NCI-H2227 (cell line): ENCODE data around the gene IQCH.

Experiments used
- DNase-seq: peaks from one replicate; lab custom pipeline; 2025; ENCODE audit not compliant: unreplicated experiment; lab: John Stamatoyannopoulos, UW

IQCH gene

DNA sequence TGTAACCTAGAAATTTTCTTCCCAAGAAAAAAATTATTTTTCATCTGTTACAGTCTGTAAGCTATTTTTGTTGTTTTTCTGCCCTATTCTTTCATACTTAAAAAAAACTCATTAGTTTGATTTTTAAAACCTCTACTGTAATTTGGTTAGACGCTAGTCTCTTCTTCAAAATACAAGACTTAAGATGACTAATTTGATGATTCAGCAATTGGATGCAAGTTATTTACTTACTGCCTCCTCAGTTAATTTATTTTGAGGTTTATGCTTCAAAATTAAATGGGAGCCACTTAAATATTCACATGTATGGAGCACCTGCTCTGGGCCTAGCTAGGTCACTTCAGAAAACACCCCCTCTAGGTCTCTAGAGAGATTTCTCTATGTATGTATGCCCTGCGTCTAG lies 132.4 kb downstream of the IQCH start:
- DNase-seq = no peak

DNA sequence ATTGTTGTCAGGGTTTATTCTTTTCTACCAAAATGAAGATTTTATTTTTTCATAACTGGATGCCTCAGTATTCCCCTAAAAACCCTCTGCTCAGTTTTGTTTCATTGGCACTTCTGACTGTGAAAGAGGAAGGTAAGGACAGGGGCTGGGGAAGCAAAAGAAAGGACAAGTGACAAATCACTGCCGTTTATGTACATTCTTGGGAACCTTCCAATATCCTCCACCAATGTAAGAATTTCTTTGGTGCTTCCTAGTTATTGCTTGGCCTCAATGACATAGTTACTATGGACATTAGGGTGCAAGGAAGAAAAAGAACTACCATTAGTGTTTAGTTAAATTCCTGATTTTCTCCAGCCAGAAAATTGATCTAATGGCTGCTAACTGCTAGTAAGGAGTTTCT lies 135.4 kb downstream of the IQCH start:
- no peak for DNase-seq

DNA sequence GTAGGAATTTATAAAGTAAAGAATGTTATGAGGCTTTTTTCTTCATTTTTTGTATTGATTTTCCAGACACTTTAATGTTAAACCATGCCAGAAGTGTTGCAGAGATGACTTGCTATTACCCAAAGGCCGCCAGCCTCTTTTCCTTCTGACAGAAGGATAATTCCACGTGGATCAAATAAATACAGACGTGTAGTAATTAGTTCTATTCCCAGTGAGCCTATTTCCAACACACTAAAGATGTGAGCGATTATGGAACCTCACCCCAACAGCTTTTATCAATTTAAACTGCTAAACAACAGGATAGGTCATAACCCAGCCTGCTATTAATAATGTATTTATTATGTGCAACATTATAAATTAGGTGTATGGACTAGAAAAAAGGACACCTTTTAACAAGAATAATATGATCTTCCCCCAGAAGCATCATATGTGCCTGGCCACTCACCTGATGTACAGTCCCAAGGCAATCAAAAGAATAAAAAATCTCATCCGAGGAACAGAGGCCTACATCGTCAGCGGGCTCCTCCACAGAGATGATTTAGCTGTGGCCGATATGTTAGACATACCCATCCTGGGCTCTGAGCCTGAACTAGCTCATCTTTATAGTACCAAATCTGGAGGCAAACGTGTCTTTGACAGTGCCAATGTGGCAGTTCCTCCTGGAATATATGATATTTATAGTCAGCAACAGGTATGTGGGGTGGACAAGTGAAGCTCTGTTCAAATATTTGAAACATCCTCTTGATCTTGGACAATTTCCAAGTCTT lies 140.5 kb downstream of the IQCH start:
- DNase-seq = no peak

DNA sequence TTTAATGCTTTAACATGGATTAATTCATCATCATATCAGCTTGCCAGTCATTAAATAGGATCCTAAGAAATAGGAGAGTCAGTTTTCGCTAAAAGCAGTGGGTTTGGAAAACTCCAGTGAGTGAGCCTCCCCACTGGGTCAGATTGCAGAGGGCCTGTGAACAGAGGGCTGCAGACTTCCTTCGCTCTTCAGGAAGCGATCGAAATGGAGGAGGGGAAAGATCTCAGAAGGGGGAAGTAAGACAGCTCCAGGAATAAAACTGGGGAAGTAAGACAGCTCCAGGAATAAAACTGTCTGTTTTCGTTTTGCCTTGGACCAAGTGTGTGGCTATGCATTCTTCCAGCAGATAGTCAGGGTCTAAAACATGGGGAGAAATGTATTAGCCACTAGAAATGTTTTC lies 141.5 kb downstream of the IQCH start:
- DNase-seq = peak; percentile 21

DNA sequence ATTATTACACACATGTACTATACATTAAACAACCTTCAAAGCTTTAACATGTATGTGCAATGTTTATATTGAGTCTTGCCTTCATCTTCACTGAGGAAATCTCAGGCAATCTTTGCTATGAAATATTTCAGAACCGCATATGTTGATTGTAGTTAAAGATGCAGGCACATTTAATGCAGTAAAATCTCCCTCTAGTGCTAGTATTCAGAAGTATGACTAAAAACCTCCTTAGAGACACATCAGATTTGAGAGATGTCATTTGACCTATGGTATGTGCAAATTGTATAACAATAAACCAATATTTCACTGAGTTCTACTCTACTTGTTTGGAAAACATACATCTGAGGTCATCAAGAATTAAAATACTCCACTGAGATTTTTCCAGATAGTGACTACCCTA lies 142.6 kb downstream of the IQCH start:
- DNase-seq = no peak

DNA sequence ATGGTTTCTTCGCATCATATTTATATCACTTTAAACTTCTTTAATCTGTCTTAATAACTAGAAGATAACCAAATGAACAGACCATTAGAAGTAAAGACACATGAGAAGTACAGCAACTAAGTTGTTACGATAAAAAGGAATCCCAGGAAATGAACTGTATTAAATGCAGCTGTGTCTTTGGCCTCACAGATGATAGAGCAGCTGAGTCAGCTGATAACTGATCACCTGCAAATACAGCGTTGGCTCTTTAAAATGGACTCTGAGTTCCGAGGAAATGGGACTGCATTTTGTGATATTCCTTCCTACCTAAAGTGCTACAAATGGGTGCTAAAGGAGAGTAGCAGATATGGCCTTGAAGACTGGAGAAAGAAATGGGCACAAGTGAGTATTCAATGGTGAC lies 145.3 kb downstream of the IQCH start:
- DNase-seq = no peak

DNA sequence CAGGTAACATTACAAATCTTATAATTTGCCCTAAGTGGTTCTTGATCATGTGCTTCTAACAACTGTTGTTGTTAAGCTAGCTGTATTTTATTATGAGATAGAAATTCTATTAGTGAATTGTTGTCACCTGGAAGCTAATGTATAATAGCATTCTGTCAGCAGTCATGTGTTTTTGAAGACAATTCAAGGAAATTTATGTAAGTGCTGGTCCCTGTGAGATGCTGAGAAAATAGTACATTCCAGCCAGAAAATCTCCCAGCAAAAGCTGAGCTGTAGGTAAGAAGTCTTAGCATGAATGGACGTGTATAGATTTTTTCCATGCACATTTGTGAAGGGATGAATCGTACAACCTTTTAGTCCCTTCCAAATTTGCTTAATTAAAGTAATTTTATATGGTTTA lies 146.3 kb downstream of the IQCH start:
- DNase-seq = no peak

DNA sequence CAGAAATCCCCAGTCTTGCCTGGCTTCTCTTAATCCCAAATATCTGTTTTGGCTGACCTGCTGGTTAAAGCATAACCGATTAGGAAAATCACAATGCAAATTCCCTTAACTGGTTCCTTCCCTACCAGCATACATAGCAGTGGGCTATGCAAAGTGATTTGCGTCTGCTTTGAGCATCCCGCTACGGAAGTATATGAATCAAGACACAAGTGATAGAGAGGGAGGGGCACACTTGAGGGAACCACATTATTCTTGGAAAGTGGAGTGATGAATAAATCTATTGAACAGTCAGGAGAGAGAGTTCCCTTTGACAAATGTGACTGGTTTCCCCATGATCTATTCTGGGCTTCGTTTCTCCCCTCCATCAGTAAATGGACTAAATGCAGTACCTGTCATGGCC lies 146.8 kb downstream of the IQCH start:
- DNase-seq = no peak

DNA sequence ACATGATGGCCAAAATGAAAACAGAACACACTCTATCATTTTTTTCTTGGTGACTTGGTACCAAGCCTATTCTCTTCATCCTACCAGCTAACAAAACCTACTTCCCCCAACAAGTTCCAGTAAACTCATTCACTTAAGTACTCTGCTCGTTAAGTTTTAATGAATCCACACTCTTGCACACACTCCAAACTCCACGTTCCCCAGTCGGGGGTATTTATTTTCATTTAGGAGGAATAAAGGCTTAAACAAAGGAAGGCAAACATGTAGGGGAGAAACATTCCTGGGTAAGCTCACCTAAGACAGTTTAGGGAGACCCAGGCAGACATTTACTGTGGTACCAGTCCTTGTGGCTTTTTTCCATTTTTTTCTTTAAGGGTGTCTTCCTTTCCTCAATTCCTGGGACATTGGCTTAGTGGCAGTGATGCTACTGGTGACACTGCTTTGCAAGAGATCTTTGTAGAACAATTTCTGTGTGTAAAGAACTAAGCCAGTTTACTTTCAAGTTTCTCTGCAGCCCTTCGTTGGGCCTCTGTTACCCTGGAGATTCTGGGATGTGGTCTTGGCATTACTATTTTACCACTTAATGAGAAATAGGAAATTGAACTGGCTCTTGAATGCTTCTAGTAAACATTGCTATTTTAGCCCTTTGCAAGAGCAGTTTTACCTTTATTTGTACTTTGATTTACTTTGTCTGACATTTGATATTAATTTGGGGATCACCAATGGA lies 149.0 kb downstream of the IQCH start:
- no peak for DNase-seq

DNA sequence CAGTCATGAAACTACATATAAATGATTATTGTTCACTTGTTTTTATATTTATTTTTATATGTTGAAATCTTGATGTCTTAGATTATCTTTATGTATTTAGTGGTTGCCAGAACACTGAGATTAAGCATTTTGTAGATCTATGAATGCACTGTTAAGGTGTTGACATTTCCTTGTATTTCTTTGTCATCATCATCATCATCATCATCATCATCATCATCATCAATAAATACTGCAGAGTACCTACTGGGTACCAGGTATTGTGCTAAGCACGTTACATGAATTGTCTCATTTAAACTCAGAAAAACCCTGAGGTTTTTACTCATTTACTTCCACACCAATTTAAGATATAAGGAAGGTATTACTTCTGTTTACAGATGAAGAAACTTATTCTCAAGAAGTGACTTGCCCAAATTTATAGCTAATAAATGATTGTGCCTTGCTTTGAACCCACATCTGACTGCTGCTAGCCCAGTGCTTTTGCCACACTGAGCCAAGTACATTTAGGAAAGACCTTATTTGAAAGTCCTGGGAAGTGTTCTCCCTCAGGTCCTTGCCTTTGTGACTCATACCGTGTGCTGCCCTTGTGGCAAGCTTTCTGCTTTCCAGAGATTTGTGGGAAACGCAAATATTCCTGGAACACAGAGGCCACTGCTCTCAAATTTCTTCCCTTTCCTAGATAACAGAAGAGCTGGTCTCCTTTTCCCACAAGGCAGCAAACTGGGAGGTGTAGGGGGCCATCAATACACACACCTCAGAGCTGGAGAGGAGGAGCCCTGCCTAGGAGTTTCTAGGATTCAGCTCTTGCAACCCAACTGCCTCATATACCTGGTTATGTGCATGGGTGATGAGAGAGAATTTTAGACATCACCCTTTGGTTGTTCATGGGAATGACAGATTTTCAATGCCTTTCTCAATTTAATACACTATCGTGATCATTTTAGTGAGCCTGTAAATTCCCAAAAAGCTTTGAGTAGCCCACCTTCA lies 150.9 kb downstream of the IQCH start:
- no peak for DNase-seq

DNA sequence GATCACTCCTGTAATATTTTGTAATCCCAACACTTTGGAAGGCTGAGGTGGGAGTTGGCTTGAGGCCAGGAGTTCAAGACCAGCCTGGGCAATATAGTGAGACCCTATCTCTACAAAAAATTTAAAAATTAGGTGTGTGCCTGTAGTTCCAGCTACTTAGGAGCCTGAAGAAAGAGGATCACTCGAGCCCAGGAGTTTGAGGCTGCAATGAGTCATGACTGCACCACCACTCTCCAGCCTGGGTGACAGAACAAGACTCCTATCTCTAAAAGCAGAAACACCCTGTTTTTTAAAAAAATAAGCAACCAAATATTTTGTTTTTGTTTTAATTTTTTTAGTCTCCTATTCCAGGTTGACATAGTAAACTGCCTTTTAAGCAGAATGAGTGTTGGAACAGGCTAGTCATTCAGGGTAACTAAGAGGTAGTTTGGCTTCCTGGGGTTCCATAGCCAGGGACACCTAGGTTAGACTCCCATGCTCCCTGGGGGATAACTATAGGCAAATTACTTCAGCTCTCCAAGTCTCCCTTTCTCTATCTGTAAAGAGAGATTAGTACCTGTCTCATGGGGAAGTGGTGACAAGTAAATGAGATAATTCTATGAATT lies 151.8 kb downstream of the IQCH start:
- DNase-seq = no peak

DNA sequence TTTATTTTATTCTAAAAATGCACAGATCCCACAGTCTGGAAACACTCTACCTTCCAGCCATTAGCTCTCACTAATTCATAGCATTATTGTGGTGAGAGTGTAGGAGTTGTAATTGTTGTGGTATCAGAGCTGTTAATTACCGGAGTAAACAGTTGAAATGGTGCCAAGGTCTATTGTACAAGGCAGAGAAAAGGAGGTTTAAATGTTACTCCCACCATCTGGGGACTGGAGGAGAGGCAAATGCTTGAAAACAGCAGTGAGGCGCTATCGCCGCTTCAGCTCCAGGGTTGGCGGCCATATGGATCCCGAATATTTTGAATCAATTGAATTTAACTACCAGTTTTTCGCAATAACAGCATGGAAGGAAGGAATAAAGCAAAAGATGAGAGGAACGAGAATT lies 153.2 kb downstream of the IQCH start:
- peak; percentile 30 for DNase-seq

DNA sequence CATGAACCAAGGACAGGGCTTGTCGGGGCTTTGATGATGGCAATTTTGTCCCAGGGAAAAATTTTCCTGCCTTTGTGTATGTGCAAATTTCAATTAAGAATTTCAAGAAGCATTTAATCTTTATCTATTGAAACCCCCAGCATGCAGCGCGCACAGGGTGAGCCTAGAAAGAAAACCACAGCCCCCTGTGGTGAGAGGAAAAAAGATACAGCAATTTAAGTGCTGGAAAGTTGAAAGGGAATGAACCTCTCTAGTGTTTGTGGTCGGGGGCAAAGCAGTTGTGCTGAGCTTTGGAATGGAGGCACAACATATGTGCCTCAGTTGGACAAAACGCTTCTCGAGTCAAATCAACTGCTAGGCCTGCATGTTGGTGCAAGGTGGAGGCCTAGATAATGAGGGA lies 154.6 kb downstream of the IQCH start:
- peak; percentile 9 for DNase-seq

DNA sequence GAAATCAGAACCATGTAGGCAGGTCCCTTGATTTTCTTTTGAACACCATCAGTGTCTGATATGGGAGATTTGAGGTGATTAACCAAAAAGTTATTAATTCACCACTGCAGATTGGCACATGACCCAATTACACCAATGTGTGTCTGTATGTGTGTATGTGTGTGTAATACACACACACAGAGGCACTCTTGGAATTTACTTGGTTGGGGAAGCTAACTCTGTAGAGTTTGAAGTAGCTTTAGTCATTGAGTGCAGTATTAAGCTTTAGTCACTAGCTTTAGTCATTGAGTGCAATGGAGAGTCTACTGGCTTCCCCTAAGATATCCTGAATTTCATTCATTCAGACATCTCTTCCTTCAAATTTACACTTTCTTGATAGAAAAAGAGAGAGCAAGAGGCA lies 156.9 kb downstream of the IQCH start:
- DNase-seq = no peak

DNA sequence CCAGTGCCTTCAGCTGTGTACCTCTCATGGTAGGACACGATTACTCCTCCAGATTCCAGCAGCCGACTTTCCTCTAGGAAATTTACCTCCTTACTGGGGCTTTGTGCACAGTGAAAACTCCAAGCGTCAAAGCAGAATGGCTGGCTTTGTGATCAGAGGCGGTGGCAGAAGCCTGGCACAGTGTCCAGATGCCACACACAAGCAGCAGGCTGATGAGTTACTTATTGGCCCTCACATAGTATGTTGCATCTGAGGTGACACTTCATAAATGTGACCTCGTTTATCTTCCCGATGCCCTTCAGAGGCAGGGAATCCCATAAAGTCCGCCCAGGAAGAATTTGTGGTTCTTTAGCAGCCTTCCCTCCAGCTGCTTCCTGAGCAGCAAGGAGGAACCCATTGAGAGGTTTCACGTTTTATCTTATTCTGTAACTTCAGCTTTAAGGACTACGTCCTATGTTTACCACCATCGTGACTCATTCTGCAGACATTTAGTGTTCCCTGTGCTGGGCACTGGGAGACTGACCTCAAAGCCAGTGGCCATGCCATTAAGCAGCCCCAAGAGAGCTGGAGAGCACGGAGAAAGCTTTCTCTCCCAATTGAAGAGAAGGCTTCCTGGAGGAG lies 159.3 kb downstream of the IQCH start:
- DNase-seq = no peak

DNA sequence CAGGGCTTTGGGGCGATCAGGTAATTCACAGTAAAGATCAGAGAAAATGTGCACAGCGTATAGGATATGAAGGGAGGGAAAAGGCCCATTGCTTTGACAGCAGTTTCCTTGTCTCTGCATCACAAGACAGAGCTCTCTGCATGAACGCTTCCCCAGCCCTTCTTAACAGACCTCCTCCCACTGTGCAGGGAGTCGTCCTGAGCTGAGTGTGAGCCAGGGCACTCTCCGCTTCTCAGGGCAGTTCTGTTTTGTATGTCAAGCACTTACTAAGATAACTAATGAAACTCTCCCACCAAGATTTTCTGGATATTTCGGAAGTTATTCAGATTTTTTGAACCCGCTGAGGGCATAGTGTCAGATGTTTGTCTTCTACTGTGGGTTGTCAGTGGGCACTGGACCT lies 160.6 kb downstream of the IQCH start:
- DNase-seq = no peak

DNA sequence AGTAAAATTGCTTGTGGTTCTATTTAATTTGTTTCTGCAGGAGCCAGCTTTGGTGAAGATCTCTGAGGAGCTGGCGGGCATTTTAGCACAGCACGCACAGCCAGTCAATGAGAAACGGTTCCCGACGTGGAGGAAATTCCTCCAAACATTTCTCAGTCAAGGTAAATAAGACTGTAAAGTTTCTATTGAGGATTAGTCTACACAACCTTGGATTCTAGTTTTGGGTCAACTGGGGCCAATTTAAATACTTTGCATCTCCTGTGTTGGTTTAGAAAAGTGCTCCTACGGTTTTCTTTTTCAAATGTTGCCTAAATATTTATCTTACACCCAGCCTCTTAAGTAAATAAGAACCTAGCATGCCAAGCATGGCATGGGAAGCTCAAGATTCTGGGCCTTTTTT lies 162.3 kb downstream of the IQCH start:
- DNase-seq = no peak

DNA sequence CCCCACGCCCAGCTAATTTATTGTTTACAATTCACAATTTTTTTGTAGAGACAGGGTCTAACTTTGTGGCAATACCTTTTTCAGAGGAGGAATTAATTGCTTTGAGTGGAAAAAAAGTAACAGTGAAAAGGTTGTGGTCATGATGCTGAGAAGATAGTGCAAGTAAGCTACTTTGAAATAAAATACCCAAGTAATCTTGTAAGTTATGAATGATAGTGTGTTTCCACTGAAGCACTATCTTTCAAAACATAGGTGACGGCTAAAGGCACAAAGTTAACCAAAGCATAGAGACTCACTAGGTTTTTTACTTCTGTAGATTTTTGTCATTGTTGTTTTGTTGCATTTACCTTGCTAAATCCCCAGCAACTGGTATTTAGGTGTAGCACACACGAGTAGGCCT lies 165.1 kb downstream of the IQCH start:
- DNase-seq = no peak

DNA sequence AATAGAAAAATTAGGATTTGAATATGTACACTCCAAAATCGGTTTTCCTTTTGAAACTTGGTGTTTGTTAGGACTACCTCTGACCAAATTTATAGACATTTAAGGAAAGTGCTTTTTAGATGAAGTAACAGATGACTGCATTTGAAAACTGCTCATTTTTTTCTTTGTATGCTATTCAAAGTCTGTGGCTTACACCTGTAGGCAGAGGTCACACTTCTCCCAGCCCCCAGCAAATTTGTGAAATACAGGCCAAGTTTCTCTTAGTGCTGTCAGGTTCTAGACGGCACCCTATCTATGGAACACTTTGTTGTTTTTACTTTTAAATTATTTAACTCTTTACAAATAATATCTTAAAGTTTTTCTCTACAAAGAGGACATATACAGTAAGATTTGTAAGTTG lies 165.6 kb downstream of the IQCH start:
- no peak for DNase-seq

DNA sequence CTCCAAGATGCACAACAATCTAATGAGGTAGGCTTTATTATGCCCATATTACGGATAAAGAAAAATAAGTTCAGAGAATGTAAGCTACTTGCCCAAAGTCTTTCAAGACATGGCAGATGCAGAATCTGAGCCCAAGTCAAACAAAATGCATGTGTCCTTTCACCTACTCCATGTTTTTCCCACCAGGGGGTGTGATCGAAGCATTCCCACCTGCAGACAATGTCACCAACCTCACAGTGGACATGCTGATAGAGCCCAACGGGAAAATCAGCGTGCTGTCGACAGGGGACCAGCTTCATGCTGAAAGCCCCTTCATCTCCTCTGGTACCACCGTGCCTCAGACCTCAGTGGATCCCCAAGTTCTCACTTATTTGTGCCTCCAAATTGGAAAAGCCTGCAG lies 166.5 kb downstream of the IQCH start:
- no peak for DNase-seq

DNA sequence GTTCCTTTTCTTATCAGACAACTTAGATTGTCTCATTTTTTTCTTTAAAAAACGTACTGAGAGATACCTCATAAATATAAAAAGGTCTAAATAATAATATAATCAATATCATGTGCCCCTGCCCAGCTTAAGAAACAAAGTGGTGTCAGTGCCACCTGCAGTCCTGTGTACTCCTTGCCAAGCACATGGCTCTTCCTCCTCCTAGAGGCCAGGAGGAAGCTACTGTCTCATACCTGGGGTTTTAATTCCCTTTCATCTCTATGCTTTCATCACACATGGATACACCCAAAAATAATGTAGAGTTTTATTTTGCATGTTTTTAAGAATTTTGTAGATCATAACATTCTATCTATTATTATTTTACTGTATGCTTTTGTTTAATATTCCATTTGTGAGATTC lies 167.7 kb downstream of the IQCH start:
- DNase-seq = no peak
